H9 (cell line): ENCODE data around the gene MYB. TPM values are rescaled to one million over a fixed set of nuclear protein-coding genes. Genes with fewer than 3 reads are reported as not detected.

Source experiments
- DNase-seq: peaks from one replicate; pipeline ENCODE4 v3.0.0-alpha.2; 2017
- H2AFZ ChIP-seq: one replicate; pipeline ENCODE4 v1.6.1; 2013; ENCODE audit warnings: mild to moderate bottlenecking, low read length, control low read depth, moderate library complexity
- H2AK5ac ChIP-seq: 2 replicates; pipeline ENCODE4 v1.6.1; 2013; ENCODE audit warnings: low read length, control low read depth, mixed read lengths; ENCODE audit not compliant: insufficient read length
- H2BK120ac ChIP-seq: one replicate; pipeline ENCODE4 v1.6.1; 2013; ENCODE audit warnings: low read depth, mild to moderate bottlenecking, low read length, control low read depth, inconsistent platforms; ENCODE audit not compliant: poor library complexity, severe bottlenecking
- H2BK12ac ChIP-seq: 2 replicates; pipeline ENCODE4 v1.6.1; 2013; ENCODE audit warnings: low read length, control low read depth, mixed read lengths, low read depth; ENCODE audit not compliant: insufficient read length
- H2BK15ac ChIP-seq: 2 replicates; pipeline ENCODE4 v1.6.1; 2013; ENCODE audit warnings: low read depth, low read length, control low read depth
- H2BK20ac ChIP-seq: one replicate; pipeline ENCODE4 v1.6.1; 2013; ENCODE audit warnings: low read depth, mild to moderate bottlenecking, low read length, control low read depth, inconsistent platforms; ENCODE audit not compliant: poor library complexity, severe bottlenecking
- H2BK5ac ChIP-seq: 2 replicates; pipeline ENCODE4 v1.6.1; 2013; ENCODE audit warnings: low read length, control low read depth, mixed read lengths; ENCODE audit not compliant: insufficient read length
- H3K14ac ChIP-seq: 2 replicates; pipeline ENCODE4 v1.6.1; 2013; ENCODE audit warnings: low read length, control low read depth; ENCODE audit not compliant: insufficient read depth
- H3K18ac ChIP-seq: 2 replicates; pipeline ENCODE4 v1.6.1; 2013; ENCODE audit warnings: low read depth, mild to moderate bottlenecking, mixed read lengths, low read length, control low read depth; ENCODE audit not compliant: insufficient read length
- H3K23ac ChIP-seq: 2 replicates; pipeline ENCODE4 v1.6.1; 2013; ENCODE audit warnings: low read length, control low read depth, mixed read lengths, low read depth; ENCODE audit not compliant: insufficient read length
- H3K23me2 ChIP-seq: 2 replicates; pipeline ENCODE4 v1.6.1; 2013; ENCODE audit warnings: low read depth, mild to moderate bottlenecking, mixed read lengths, low read length, control low read depth; ENCODE audit not compliant: insufficient read length, poor library complexity, severe bottlenecking
- H3K27ac ChIP-seq: 2 replicates; pipeline ENCODE4 v1.5.1; 2013; ENCODE audit warnings: low read length, control low read depth, mixed read lengths, low read depth; ENCODE audit not compliant: insufficient read length
- H3K27me3 ChIP-seq: 2 replicates; pipeline ENCODE4 v1.6.1; 2013; ENCODE audit warnings: low read length, control low read depth, inconsistent platforms; ENCODE audit not compliant: insufficient read depth
- H3K4ac ChIP-seq: 2 replicates; pipeline ENCODE4 v1.6.1; 2013; ENCODE audit warnings: low read depth, mild to moderate bottlenecking, control low read depth, inconsistent platforms, low read length, moderate library complexity
- H3K4me1 ChIP-seq: 2 replicates; pipeline ENCODE4 v1.6.1; 2013; ENCODE audit warnings: low read length, control low read depth, inconsistent platforms; ENCODE audit not compliant: insufficient read depth
- H3K4me2 ChIP-seq: 2 replicates; pipeline ENCODE4 v1.6.1; 2013; ENCODE audit warnings: low read length, control low read depth, mixed read lengths; ENCODE audit not compliant: insufficient read length, insufficient read depth
- H3K56ac ChIP-seq: 2 replicates; pipeline ENCODE4 v1.6.1; 2013; ENCODE audit warnings: low read depth, mild to moderate bottlenecking, mixed read lengths, low read length, control low read depth; ENCODE audit not compliant: insufficient read length
- H3K79me1 ChIP-seq: 2 replicates; pipeline ENCODE4 v1.6.1; 2013; ENCODE audit warnings: low read depth, mild to moderate bottlenecking, moderate library complexity, low read length, control low read depth, inconsistent platforms; ENCODE audit not compliant: insufficient read depth, poor library complexity, severe bottlenecking
- H3K79me2 ChIP-seq: 2 replicates; pipeline ENCODE4 v1.6.1; 2013; ENCODE audit warnings: low read length, control low read depth, inconsistent platforms; ENCODE audit not compliant: insufficient read depth
- H3K9ac ChIP-seq: 2 replicates; pipeline ENCODE4 v1.6.1; 2013; ENCODE audit warnings: low read length, control low read depth, mixed read lengths; ENCODE audit not compliant: insufficient read length; ENCODE audit errors: extremely low read depth
- H3K9me3 ChIP-seq: one replicate; pipeline ENCODE4 v1.6.1; 2013; ENCODE audit warnings: low read depth, low read length, inconsistent platforms; ENCODE audit not compliant: control insufficient read depth
- H3T11ph ChIP-seq: one replicate; pipeline ENCODE4 v1.6.1; 2013; ENCODE audit warnings: mild to moderate bottlenecking, low read length, control low read depth, inconsistent platforms
- H4K20me1 ChIP-seq: one replicate; pipeline ENCODE4 v1.6.1; 2013; ENCODE audit not compliant: control insufficient read depth, insufficient read length, insufficient read depth
- H4K5ac ChIP-seq: 2 replicates; pipeline ENCODE4 v1.6.1; 2013; ENCODE audit warnings: low read depth, mild to moderate bottlenecking, mixed read lengths, low read length, control low read depth; ENCODE audit not compliant: insufficient read length
- H4K8ac ChIP-seq: replicated peaks from 2 replicates; pipeline ENCODE4 v1.6.1; 2013; ENCODE audit warnings: low read length, control low read depth, mixed read lengths, low read depth; ENCODE audit not compliant: insufficient read length
- H4K91ac ChIP-seq: 2 replicates; pipeline ENCODE4 v1.6.1; 2013; ENCODE audit warnings: low read depth, mild to moderate bottlenecking, moderate library complexity, mixed read lengths, low read length, control low read depth; ENCODE audit not compliant: insufficient read length
- H3K27ac Mint-ChIP-seq, 3 experiments: 2 replicates in 2 of 3; 3 replicates in 1 of 3; pipeline ENCODE4 v1.8.0; 2020 to 2021; ENCODE audit warnings: mixed read lengths in 3 of 3, mild to moderate bottlenecking in 1 of 3, moderate library complexity in 1 of 3
- H3K27me3 Mint-ChIP-seq: 2 replicates; pipeline ENCODE4 v1.8.0; 2021; ENCODE audit warnings: low read depth, mild to moderate bottlenecking, moderate library complexity, mixed read lengths
- H3K36me3 Mint-ChIP-seq, 3 experiments: 2 replicates in 2 of 3; 3 replicates in 1 of 3; pipeline ENCODE4 v1.8.0; 2020 to 2021; ENCODE audit warnings: low read depth in 3 of 3, mixed read lengths in 3 of 3; ENCODE audit not compliant: insufficient read depth in 1 of 3
- H3K4me1 Mint-ChIP-seq, 2 experiments: 2 replicates each; pipeline ENCODE4 v1.8.0; 2020; ENCODE audit warnings: mixed read lengths in 2 of 2
- H3K4me3 Mint-ChIP-seq, 2 experiments: 2 replicates in 1 of 2; 3 replicates in 1 of 2; pipeline ENCODE4 v1.8.0; 2020 to 2021; ENCODE audit warnings: mild to moderate bottlenecking in 2 of 2, mixed read lengths in 2 of 2, moderate library complexity in 1 of 2
- H3K9me3 Mint-ChIP-seq, 2 experiments: 2 replicates in 1 of 2; 3 replicates in 1 of 2; pipeline ENCODE4 v1.8.0; 2020; ENCODE audit warnings: mild to moderate bottlenecking in 2 of 2, mixed read lengths in 2 of 2, moderate library complexity in 1 of 2
- total RNA-seq: library from RNA; stranded (reverse); gene quantifications from 2 replicates; pipeline ENCODE4 v1.2.1, GENCODE V29; 2021
- TF ChIP-seq, protein P1 (sequence below): fragments of 200-600 bp; sonication (generic); conservative IDR thresholded peaks from 3 replicates; pipeline ENCODE4 v1.8.0; 2021; ENCODE audit warnings: antibody characterized with exemption, mild to moderate bottlenecking

The MYB gene
- total RNA-seq, 1 experiment from 2014 or later = 5.8 TPM

DNA sequence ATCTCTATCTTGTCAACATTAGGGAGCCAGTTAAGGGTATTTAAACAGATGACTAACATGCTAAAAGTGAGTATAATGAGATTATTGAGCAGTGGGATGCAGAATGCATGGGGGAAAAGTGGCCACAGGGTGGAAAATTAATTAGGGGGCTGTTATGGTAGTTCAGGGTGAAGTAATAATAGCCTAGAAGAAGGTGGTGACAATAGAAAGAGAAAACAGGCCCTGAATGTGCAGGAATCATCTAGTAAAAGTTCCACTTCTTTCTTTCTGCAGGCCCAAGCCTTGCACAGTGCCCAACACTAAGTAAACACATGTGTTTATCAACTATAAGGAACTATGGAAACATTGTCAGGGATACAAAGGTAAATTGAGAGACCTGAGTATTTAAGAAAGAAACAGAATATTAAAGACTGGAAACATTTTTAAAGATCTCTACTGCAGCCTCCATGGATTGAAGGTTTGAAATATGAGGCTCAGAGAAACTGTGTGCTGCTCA, 7.1 kb upstream of the MYB start:
- no peak overlapping the region for H2AFZ ChIP-seq
- no peak overlapping the region for H3K4me2 ChIP-seq
- H2BK12ac ChIP-seq = no peak overlapping the region
- H3K9me3 ChIP-seq = no peaks in the 10 kb centered on the region
- H3K18ac ChIP-seq = no peak overlapping the region
- Mint-ChIP-seq H3K36me3 (no peaks in the 10 kb centered on the region), H3K4me1 (no peaks in the 10 kb centered on the region), H3K4me3 (no peak overlapping the region), H3K9me3 (no peaks in the 10 kb centered on the region), H3K27ac (no peak overlapping the region), H3K27me3 (peaks cover 9% of the 10 kb centered on the region)
- H3K27ac ChIP-seq = no peak overlapping the region
- H3K79me1 ChIP-seq = no peaks in the 10 kb centered on the region
- no peak overlapping the region for H3K4ac ChIP-seq
- H2BK5ac ChIP-seq = no peak overlapping the region
- no peak overlapping the region for H3K14ac ChIP-seq
- no peak overlapping the region for H2BK120ac ChIP-seq
- no peak for DNase-seq
- no peak overlapping the region for H2AK5ac ChIP-seq
- no peak overlapping the region for H3K23ac ChIP-seq
- TF ChIP-seq, protein P1, sequence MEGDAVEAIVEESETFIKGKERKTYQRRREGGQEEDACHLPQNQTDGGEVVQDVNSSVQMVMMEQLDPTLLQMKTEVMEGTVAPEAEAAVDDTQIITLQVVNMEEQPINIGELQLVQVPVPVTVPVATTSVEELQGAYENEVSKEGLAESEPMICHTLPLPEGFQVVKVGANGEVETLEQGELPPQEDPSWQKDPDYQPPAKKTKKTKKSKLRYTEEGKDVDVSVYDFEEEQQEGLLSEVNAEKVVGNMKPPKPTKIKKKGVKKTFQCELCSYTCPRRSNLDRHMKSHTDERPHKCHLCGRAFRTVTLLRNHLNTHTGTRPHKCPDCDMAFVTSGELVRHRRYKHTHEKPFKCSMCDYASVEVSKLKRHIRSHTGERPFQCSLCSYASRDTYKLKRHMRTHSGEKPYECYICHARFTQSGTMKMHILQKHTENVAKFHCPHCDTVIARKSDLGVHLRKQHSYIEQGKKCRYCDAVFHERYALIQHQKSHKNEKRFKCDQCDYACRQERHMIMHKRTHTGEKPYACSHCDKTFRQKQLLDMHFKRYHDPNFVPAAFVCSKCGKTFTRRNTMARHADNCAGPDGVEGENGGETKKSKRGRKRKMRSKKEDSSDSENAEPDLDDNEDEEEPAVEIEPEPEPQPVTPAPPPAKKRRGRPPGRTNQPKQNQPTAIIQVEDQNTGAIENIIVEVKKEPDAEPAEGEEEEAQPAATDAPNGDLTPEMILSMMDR = no peak
- no peaks in the 10 kb centered on the region for H3K79me2 ChIP-seq
- no peak overlapping the region for H2BK15ac ChIP-seq
- H2BK20ac ChIP-seq = no peak overlapping the region
- H4K5ac ChIP-seq = no peak overlapping the region
- no peak overlapping the region for H4K91ac ChIP-seq
- no peak overlapping the region for H4K8ac ChIP-seq
- no peaks in the 10 kb centered on the region for H3K27me3 ChIP-seq
- H4K20me1 ChIP-seq = no peaks in the 10 kb centered on the region
- no peak overlapping the region for H3K56ac ChIP-seq
- H3K23me2 ChIP-seq = no peaks in the 10 kb centered on the region
- H3K4me1 ChIP-seq = no peaks in the 10 kb centered on the region
- no peak overlapping the region for H3K9ac ChIP-seq
- H3T11ph ChIP-seq = no peak overlapping the region
